Testis (tissue), 2 donors: ENCODE measurements around the gene C1QL4.

Experiments used
- CTCF ChIP-seq, 3 experiments: fragments of 450-650 bp in 2 of 3; fragments of 200-600 bp in 1 of 3; sonication (generic) in 1 of 3; IDR thresholded peaks; one replicate each; pipeline ENCODE4 v1.5.1; 2016 to 2019; ENCODE audit warnings: antibody characterized with exemption in 3 of 3, mild to moderate bottlenecking in 2 of 3, moderate library complexity in 1 of 3
- POLR2A ChIP-seq: fragments of 450-650 bp; IDR thresholded peaks from one replicate; pipeline ENCODE4 v1.6.1; 2017; ENCODE audit warnings: antibody characterized with exemption, mild to moderate bottlenecking, moderate library complexity

DNA sequence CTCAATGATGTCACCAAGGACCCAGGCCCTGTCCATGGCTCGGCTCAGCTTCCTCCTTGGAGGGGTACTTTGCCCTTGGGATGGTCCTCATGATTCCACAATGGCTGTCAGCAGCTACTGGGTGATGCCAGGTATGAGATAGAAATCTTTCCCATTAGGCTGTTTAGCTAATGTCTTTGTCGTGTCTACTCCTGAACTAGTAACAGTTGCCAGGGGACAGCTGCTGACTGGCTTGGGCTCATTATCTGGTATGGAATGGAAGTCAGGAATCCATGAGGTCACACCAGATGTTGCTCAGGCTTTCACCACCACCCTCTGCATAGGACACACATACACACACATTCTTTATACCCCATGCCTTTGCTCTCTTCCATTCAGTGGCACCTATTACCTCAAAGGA is 32.8 kb downstream of the C1QL4 start:
- TF ChIP-seq CTCF (IDR thresholded peaks at IDR 0.05) (no peak), POLR2A (no peak)
